NCI-H1105 treated with DMSO at 0.1 percent for 48 hours (cell line): ENCODE measurements around the gene ZNF625.

Experiments used
- DNase-seq: peaks from one replicate; lab custom pipeline; 2025; lab: John Stamatoyannopoulos, UW

Gene ZNF625

GRCh38 chr19:12156223-12157058 is at the start of gene ZNF625:
TSS of gene ZNF625 (minus strand) at chr19:12156734. CDS start at chr19:12156558, 176 bp downstream.
- DNase-seq = peak; percentile 94

- no peak for DNase-seq
Observed at GRCh38 chr19:12205296-12205695, 48.8 kb upstream of the ZNF625 start.

- peak; percentile 4 for DNase-seq
Observed at GRCh38 chr19:12202250-12202649, 45.7 kb upstream of the ZNF625 start.

- no peak for DNase-seq
Observed at GRCh38 chr19:12199757-12200419, 43.4 kb upstream of the ZNF625 start.

GRCh38 chr19:12198136-12198535 is 41.6 kb upstream of the ZNF625 start:
- DNase-seq = no peak

GRCh38 chr19:12194827-12195731 is 38.5 kb upstream of the ZNF625 start:
- DNase-seq = no peak

- DNase-seq = no peak
Observed at GRCh38 chr19:12187625-12188024, 31.1 kb upstream of the ZNF625 start.

GRCh38 chr19:12180377-12180776 is 23.8 kb upstream of the ZNF625 start:
- no peak for DNase-seq

- no peak for DNase-seq
Observed at GRCh38 chr19:12166626-12167025, 10.1 kb upstream of the ZNF625 start.

- no peak for DNase-seq
Observed at GRCh38 chr19:12163826-12164225, 7.3 kb upstream of the ZNF625 start.

- peak; percentile 95 for DNase-seq
Observed at GRCh38 chr19:12162882-12163806, 6.6 kb upstream of the ZNF625 start, which contains the start of gene ZNF136. TSS of gene ZNF136 (plus strand) at chr19:12163096. CDS start at chr19:12163204, 108 bp downstream.

- no peak for DNase-seq
Observed at GRCh38 chr19:12162513-12162881, 6.0 kb upstream of the ZNF625 start.

- no peak for DNase-seq
Observed at GRCh38 chr19:12159773-12160414, 3.4 kb upstream of the ZNF625 start.

- no peak for DNase-seq
Observed at GRCh38 chr19:12155324-12155860, 1.1 kb downstream of the ZNF625 start.

- no peak for DNase-seq
Observed at GRCh38 chr19:12145348-12145747, 11.2 kb downstream of the ZNF625 start.

GRCh38 chr19:12141405-12141736 is 15.2 kb downstream of the ZNF625 start:
- no peak for DNase-seq

GRCh38 chr19:12140545-12141404 is 15.8 kb downstream of the ZNF625 start:
- DNase-seq = peak; percentile 92

- DNase-seq = peak; percentile 93
Observed at GRCh38 chr19:12139885-12140544, 16.5 kb downstream of the ZNF625 start, which contains the start of gene ZNF20. TSS of gene ZNF20 (minus strand) at chr19:12140350. CDS start at chr19:12140182, 168 bp downstream.

- no peak for DNase-seq
Observed at GRCh38 chr19:12139269-12139668, 17.3 kb downstream of the ZNF625 start.
